Measurements from ENCODE around the gene PPP5C. TPM values are rescaled to one million over a fixed set of nuclear protein-coding genes. Genes with fewer than 3 reads are reported as not detected.

The PPP5C gene
- total and polyA plus RNA-seq, 2 donors, result 30.7 to 44.5 TPM

DNA sequence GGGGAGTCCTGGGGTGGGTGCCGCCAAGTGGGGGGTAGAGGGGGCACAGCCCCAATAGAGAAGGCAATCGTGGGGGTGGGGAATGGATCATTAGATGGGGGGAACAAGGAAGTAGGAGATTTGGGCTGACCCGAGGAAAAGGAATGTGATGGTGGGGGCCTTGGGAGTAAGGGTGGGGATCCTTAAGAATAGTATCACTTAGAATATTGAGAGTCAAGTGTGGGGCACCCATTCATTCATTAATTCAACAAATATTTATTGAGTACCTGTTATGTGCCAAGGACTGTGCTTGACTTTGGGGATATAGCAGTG lies 641 bp downstream of the PPP5C start:
- no peaks in the 10 kb centered on the region for H3K4me1 ChIP-seq (ENCODE audit: insufficient read depth)
- WGBS, result 0% methylated on average over 3 of the region's 3 CpGs

DNA sequence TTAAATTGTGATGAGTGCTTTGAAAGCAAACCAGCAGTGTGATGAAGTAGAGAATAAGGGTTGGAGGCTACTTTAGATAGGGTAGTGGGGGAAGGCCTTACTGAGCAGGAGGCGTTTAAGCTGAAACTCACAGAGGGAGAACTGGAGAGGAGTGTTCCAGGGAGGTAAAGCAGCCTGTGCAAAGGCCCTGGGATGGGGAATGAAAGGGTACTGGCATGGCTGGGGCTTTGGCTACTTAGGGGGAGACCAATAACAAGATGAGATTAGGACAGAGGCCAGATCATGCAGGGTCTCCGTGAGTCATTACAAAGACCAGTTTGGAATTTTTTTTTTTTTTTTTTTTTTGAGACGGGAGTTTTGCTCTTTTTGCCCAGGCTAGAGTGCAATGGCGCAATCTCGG lies 1.1 kb downstream of the PPP5C start:
- Histone ChIP-seq H3K27ac (ENCODE audit: low read depth) (no peak overlapping the region), H3K4me1 (ENCODE audit: insufficient read depth) (no peaks in the 10 kb centered on the region), H3K36me3 (ENCODE audit: insufficient read depth) (no peaks in the 10 kb centered on the region), H3K4me3 (ENCODE audit: low read depth, low read length) (peak overlapping the region; percentile 84)
- 83% methylated on average over 5 of the region's 5 CpGs for WGBS
- DNase-seq (ENCODE audit: extremely low spot score), result no peak

More for the DNA sequence above, 641 bp downstream of the PPP5C start:
- no peak for DNase-seq (ENCODE audit: extremely low spot score)
- Histone ChIP-seq H3K36me3 (ENCODE audit: insufficient read depth) (no peaks in the 10 kb centered on the region), H3K27ac (ENCODE audit: low read depth) (no peak overlapping the region), H3K4me3 (ENCODE audit: low read depth, low read length) (peak overlapping the region; percentile 84)

DNA sequence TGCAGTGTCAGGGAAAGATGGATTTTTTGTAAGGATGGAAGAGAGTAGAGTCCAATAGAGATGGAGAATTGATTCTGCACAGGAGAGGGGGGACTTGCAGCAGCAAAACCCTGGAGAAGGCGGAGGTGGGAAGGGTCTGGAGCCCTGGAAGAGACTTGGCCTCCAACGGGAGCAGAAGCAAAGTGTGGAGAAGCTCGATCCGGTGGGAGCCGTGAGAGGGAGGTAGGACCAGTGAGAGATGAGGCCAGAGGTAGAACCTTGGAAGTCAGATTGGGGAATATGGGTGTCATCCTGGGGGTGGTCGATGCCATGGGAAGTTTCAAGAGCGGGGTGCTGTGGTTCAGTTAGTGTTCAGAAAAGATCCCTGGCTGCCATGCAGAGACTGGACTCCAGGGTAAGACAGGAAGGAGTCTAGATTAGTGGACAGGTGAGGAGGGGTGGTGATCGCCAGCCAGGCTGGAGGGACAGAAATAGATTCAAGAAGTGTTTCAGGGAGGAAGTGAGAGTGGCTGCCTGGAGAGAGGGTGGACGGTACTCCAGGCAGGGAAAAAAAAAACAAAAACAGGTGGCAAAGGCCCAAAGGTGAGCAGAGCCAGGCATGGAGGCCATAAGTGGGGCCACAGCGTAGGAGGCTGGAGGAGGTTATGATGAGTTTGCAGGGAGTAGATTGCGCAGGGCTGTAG lies 2.6 kb downstream of the PPP5C start:
- no peaks in the 10 kb centered on the region for H3K4me1 ChIP-seq (ENCODE audit: insufficient read depth)
- no peak overlapping the region for H3K27ac ChIP-seq (ENCODE audit: low read depth)
- peaks cover 2% of the 10 kb centered on the region for H3K36me3 ChIP-seq (ENCODE audit: insufficient read depth)
- no peak for DNase-seq (ENCODE audit: extremely low spot score)
- WGBS, result 83% methylated on average over 11 of the region's 11 CpGs
- H3K4me3 ChIP-seq (ENCODE audit: low read depth, low read length), result no peak overlapping the region

DNA sequence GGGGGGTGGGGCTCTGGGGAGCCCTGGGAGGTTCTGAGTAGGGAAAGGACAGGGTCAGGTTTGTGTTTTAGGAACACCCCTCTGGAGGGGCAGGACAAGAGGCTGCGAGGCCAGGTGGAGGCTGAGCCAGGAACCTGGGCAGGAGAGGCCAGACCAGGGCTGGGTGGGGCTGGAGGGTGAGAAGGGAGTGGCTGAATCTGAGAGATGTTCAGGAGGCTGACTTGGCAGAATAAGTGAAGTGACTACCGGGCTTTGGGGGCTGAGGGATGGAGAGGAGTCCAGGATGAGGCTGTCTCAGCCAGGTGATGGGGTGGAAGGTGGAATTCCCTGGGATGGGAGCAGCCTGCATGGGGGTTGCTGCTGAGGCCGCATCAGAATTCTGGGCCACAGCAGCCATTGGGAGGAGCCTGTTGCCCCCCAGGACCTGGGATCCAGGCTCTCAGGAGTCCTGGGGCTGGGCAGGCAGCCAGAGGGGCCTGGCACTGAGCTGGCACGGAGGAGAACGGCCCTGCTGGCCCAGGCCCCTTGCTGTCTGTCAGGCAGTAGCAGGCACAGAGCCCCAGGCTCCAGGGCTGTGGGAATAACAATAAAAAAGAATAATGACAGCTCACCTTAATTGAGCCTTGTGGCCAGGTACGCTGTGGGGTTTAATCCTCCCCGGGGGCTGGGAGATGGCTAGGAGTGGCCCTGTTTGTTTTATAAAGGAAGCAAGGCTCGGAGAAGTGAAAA lies 3.3 kb downstream of the PPP5C start:
- Histone ChIP-seq H3K4me3 (ENCODE audit: low read depth, low read length) (no peak overlapping the region), H3K27ac (ENCODE audit: low read depth) (peak overlapping the region; percentile 23), H3K36me3 (ENCODE audit: insufficient read depth) (peaks cover 2% of the 10 kb centered on the region), H3K4me1 (ENCODE audit: insufficient read depth) (no peaks in the 10 kb centered on the region)
- 52% methylated on average over 8 of the region's 8 CpGs for WGBS
- DNase-seq (ENCODE audit: extremely low spot score), result no peak

DNA sequence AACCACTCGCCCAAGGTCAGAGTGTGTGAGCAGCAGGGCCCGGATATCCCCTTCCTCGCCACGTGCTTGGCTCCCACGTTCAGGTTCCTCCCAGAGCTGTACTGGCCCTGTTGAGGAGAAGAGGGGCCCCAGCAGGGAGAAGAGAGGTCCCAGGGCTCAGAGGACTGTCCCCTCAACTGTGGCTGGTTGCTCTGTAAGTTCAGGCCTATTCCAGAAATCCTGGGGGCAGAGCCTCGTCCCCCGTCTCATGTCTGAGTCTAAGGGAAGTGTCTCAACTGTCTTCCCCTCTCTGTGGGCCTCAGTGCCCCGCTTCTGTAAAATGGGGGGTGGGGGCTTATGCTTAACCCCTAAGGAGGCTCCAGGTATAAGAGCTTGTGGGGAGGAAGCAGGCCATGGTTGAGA lies 3.9 kb downstream of the PPP5C start:
- Histone ChIP-seq H3K4me1 (ENCODE audit: insufficient read depth) (no peaks in the 10 kb centered on the region), H3K36me3 (ENCODE audit: insufficient read depth) (peaks cover 4% of the 10 kb centered on the region), H3K4me3 (ENCODE audit: low read depth, low read length) (no peak overlapping the region), H3K27ac (ENCODE audit: low read depth) (peak overlapping the region; percentile 23)
- 41% methylated on average over 8 of the region's 8 CpGs for WGBS
- DNase-seq (ENCODE audit: extremely low spot score), result no peak

DNA sequence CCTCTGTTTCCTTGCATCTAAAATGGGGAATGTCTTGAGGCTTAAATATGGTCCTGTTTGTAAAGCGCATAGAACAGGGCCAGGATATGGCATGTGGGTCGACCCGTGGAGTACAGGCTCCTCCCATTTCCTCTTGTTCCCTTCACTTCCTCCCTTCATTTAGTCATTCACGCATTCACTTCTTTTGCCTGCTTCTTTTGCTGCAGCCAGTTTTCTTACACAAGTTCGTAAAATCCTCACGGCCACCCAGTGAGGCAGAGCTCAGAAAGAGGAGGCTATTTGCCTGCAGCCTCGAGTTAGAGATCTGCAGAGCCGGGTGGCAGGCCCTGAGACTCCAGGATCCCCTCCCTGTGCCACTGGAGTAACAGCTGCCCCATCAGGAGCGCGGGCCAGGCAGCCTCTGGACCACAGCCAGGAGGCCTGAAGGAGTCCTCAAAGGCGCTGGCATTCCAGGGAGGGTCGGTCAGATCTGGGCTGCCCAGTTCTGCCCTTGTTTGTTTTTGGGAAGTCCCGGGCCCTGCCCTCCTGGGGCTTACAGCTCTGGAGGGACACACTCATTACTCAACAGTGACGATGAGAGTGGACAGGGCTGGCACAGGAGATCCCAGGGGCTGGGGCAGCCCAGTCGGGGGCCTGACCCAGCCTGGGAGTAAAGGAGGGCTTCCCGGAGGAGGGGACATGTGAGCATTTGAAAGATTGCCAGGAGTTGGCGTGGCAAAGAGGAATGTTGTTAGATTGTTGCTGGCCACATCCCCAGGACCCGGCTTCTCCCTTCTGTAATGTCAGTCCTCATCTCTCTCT lies 4.6 kb downstream of the PPP5C start:
- Histone ChIP-seq H3K36me3 (ENCODE audit: insufficient read depth) (peaks cover 4% of the 10 kb centered on the region), H3K4me1 (ENCODE audit: insufficient read depth) (no peaks in the 10 kb centered on the region), H3K4me3 (ENCODE audit: low read depth, low read length) (no peak overlapping the region), H3K27ac (ENCODE audit: low read depth) (no peak overlapping the region)
- no peak for DNase-seq (ENCODE audit: extremely low spot score)
- 35% methylated on average over 18 of the region's 18 CpGs for WGBS

DNA sequence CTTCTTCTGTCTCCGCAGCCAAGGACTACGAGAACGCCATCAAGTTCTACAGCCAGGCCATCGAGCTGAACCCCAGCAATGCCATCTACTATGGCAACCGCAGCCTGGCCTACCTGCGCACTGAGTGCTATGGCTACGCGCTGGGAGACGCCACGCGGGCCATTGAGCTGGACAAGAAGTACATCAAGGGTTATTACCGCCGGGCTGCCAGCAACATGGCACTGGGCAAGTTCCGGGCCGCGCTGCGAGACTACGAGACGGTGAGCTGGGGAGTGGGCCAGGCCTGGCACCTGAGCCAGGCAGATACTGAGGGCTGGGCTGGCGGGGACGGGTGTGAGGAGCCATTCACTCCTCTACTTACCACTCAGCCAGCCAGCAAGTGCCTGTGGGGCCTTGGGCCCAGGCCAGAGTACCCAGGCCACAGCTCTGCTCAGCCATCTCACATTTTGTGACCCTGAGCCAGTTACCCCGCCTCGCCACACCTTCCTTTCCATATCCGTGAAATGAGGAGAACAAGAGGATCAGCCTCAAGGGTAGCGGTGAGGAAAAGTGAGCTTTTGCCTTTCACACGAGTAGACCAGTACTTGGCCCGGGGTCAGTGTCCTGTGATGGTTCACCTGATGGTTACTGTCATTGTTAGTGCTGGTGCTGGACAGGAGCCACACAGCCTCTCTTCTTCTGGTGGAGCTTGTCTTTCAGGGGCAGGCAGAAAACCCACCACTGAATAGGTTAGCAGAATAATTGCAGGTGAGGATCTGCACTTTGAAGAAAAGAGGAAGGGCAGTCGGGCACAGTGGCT lies 7.0 kb downstream of the PPP5C start:
- no peak for DNase-seq (ENCODE audit: extremely low spot score)
- Histone ChIP-seq H3K36me3 (ENCODE audit: insufficient read depth) (peaks cover 7% of the 10 kb centered on the region), H3K27ac (ENCODE audit: low read depth) (no peak overlapping the region), H3K4me1 (ENCODE audit: insufficient read depth) (no peaks in the 10 kb centered on the region), H3K4me3 (ENCODE audit: low read depth, low read length) (no peak overlapping the region)
- WGBS, result 93% methylated on average over 28 of the region's 28 CpGs

DNA sequence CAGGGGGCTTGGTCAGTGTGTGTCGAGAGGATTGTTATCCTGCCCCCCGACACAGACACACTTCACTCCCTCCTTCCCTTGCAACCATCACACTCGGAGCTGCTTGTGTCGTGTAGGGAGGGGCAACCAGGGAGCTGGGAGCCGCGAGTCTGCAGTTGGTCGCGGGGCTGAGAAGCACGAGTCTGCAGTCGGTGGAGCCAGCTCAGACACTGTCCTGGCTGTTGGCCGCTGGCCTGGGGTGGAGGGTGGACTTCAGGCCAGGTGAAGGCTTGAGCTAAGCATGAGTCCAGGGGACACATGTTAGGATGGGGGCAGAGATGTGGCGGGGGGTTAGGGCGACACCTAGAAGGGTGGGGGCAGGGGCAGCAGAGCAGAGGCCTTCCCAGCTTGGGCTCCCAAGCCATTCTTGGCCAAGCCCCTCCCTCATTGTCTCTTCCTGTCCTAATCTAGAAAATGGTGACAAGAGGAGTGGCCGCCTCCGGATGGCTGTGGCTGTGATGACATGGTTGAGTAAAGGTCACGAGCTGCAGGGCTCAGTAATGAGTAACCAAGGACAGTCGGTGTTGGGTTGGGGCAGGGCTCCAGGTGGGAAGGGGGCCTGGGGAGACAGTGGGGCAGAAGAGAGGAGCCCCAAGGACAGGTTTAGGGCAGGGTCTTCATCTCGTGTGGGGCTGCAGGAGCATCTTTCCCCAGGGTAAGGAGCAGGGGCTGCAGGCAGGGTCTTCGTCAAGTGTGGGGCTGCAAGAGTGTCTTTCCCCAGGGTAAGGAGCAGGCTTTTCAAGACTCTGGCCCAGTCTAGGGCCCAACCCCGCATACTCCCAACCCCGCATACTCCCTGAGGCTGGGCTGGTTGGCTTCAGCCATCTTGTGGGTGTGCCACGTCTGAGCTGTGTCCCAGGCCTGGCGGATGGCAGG lies 8.6 kb downstream of the PPP5C start:
- Histone ChIP-seq H3K4me1 (ENCODE audit: insufficient read depth) (no peaks in the 10 kb centered on the region), H3K4me3 (ENCODE audit: low read depth, low read length) (no peak overlapping the region), H3K27ac (ENCODE audit: low read depth) (no peak overlapping the region), H3K36me3 (ENCODE audit: insufficient read depth) (peaks cover 7% of the 10 kb centered on the region)
- WGBS, result 80% methylated on average over 23 of the region's 23 CpGs
- DNase-seq (ENCODE audit: extremely low spot score), result no peak

DNA sequence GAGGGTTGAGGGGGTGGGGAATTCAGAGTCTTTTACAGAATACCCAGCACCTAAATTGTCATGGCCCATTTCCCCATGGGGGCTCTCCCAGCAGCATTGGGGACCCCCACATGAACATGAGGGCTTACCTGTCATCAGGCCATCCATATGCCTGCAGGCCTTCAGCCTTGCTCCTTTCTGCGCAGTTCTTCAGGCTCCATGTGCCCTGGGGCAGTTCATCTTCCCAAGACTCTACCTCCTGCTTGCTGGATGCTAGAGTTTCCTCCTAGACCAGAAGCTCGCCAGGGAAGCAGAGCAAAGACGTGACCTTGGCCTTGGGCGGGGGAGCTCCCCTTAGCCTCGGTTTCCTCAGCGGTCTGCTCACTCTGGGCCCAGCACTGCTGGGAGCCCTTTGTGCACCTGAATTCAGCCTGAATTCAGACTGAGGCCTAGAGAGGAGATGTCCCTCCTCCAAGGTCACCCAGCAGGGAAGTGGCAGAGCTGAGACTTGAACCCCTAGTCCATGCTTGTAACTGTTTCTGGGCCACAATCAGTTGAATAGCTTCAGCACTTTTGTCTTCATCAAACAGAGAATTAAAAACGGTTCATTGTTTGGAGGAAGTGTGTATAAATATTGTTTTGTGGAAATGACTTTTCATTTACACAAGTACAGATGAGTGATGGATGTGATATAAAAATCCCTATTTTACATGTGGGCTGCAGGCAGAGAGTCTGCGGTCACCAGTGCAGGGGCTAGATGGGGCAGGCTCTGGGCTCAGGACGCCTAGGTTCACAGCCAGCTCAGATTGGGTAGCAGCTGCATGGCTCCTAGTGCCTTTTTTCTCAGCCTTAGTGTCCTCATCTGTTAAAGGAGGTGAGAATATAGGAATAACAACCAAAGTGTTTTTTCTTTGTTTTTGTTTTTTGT lies 9.5 kb downstream of the PPP5C start:
- peaks cover 7% of the 10 kb centered on the region for H3K36me3 ChIP-seq (ENCODE audit: insufficient read depth)

DNA sequence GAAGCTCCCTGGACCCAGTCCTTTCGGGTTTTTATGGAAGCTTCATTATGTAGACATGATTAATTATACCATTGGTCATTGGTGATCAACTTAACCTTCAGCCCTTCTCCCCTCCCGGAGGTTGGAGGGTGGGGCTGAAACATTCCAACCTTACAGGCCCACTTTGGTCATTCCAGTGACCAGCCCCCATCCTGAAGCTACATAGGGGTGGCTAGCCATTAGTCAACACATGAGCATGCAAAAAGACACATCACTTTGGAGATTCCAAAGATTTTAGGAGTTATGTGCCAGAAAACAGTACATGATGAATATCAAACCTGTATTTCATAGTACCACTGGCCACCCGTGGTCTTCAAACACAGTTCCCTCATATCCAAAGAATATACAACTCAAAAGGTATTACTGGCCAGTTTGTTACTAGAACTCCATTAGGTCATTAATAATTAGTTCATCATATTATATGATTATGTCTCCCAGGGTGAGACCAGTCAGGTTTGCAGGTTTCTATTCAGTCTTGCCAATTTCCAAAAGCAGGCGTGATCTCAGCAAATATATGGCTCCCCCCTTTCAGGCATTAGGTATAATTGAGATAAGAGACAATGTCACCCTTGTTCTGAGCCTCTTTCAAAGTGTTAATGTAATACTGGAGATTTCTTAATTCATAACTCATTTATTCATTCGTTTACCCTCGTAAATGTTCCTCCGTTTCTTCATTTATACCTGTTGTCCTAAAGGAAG lies 11.1 kb downstream of the PPP5C start:
- DNase-seq (ENCODE audit: extremely low spot score), result no peak
- Histone ChIP-seq H3K4me3 (ENCODE audit: low read depth, low read length) (no peak overlapping the region), H3K4me1 (ENCODE audit: insufficient read depth) (no peaks in the 10 kb centered on the region), H3K36me3 (ENCODE audit: insufficient read depth) (peaks cover 7% of the 10 kb centered on the region), H3K27ac (ENCODE audit: low read depth) (no peak overlapping the region)
- 89% methylated on average over 7 of the region's 7 CpGs for WGBS

More for the DNA sequence above, 9.5 kb downstream of the PPP5C start:
- Histone ChIP-seq H3K27ac (ENCODE audit: low read depth) (no peak overlapping the region), H3K4me3 (ENCODE audit: low read depth, low read length) (no peak overlapping the region), H3K4me1 (ENCODE audit: insufficient read depth) (no peaks in the 10 kb centered on the region)
- 89% methylated on average over 9 of the region's 9 CpGs for WGBS
- DNase-seq (ENCODE audit: extremely low spot score), result no peak

DNA sequence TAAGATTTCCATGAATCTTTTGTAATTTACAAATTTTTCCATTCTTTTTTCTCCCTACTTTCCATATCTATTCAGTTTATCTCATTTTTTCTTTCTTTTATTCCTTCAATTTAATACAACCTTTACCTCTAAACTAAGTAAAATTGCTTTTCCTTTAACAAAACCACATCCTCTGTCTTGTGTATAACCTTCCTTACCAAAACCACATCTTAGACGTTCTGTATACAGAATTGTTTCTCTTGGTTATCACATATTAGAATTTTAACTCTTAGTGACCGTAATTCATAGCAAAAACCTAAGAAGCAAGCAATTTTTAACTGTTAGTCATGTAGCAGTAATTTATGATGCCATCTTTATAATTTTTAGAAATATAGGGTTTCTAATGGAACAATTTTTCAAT lies 15.0 kb downstream of the PPP5C start:
- 60% methylated on average over 2 of the region's 2 CpGs for WGBS
- Histone ChIP-seq H3K36me3 (ENCODE audit: insufficient read depth) (peaks cover 6% of the 10 kb centered on the region), H3K4me3 (ENCODE audit: low read depth, low read length) (no peak overlapping the region), H3K27ac (ENCODE audit: low read depth) (no peak overlapping the region), H3K4me1 (ENCODE audit: insufficient read depth) (no peaks in the 10 kb centered on the region)
- no peak for DNase-seq (ENCODE audit: extremely low spot score)

All from urinary bladder (tissue), 4 donors.